A549 (cell line): ENCODE results near the gene RNF121.

Experiments
- MAZ ChIP-seq: fragments of 150-350 bp; IDR thresholded peaks from 2 replicates; pipeline ENCODE4 v1.6.1; 2014; ENCODE audit warnings: antibody characterized with exemption, low read depth, low read length, borderline replicate concordance
- SMC3 ChIP-seq: fragments of >200 bp; sonication (Bioruptor Twin); formaldehyde crosslinking; IDR thresholded peaks from 3 replicates; pipeline ENCODE4 v1.6.1; 2018; ENCODE audit warnings: inconsistent platforms
- TF ChIP-seq, protein P1 (sequence below): fragments of >200 bp; sonication (Bioruptor Twin); formaldehyde crosslinking; IDR thresholded peaks from 3 replicates; pipeline ENCODE4 v1.5.1; 2016

DNA sequence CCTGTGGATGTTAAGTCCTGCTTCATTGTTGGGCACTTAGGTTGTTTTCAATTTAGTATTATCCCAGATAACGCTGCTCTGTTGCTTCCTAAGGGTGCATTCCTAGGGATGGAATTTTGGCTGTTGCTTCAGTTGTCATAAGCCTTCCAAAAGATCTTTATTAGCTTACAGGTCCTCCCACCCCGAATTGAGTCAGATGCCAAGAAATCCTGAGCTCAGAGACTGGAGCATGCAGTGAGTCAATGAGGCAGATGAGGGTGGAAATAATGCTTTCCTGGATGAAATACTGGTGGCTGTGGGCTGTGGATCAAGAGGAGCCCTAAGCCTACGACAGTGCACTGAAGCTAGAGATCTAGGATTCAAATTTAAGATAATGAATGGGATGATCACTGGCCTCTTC lies 59.2 kb downstream of the RNF121 start:
- TF ChIP-seq SMC3 (no peak), MAZ (no peak)
- TF ChIP-seq, protein P1, sequence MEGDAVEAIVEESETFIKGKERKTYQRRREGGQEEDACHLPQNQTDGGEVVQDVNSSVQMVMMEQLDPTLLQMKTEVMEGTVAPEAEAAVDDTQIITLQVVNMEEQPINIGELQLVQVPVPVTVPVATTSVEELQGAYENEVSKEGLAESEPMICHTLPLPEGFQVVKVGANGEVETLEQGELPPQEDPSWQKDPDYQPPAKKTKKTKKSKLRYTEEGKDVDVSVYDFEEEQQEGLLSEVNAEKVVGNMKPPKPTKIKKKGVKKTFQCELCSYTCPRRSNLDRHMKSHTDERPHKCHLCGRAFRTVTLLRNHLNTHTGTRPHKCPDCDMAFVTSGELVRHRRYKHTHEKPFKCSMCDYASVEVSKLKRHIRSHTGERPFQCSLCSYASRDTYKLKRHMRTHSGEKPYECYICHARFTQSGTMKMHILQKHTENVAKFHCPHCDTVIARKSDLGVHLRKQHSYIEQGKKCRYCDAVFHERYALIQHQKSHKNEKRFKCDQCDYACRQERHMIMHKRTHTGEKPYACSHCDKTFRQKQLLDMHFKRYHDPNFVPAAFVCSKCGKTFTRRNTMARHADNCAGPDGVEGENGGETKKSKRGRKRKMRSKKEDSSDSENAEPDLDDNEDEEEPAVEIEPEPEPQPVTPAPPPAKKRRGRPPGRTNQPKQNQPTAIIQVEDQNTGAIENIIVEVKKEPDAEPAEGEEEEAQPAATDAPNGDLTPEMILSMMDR, result no peak
